GM06990 (cell line): Measurements from ENCODE around the gene KRT5.

ENCODE experiments used
- DNase-seq: peaks from one replicate; pipeline ENCODE4 v3.0.0-alpha.2; 2011; ENCODE audit not compliant: insufficient read length; ENCODE audit errors: extremely low read depth
- H3K27me3 ChIP-seq: replicated peaks from 2 replicates; pipeline ENCODE4 v1.6.0; 2011; ENCODE audit warnings: low read length; ENCODE audit not compliant: control insufficient read depth, insufficient read depth
- H3K36me3 ChIP-seq: 2 replicates; pipeline ENCODE4 v1.5.1; 2011; ENCODE audit warnings: low read length; ENCODE audit not compliant: control insufficient read depth, insufficient read depth
- H3K4me3 ChIP-seq: replicated peaks from 2 replicates; pipeline ENCODE4 v1.5.1; 2011; ENCODE audit warnings: low read depth, mild to moderate bottlenecking, control low read depth, low read length
- TF ChIP-seq, protein P1 (sequence below): IDR thresholded peaks from 2 replicates; pipeline ENCODE4 v1.5.1; 2011; ENCODE audit warnings: low read length, control low read depth, mild to moderate bottlenecking, inconsistent platforms; ENCODE audit not compliant: insufficient read depth, poor library complexity, severe bottlenecking

The KRT5 gene

GRCh38 chr12:52469853-52470252, 50.3 kb downstream of the KRT5 start:
- Histone ChIP-seq H3K4me3 (no peak overlapping the region), H3K36me3 (no peaks in the 10 kb centered on the region), H3K27me3 (peaks cover 1% of the 10 kb centered on the region; the same call in 1 of the 2 replicates)
- TF ChIP-seq, protein P1, sequence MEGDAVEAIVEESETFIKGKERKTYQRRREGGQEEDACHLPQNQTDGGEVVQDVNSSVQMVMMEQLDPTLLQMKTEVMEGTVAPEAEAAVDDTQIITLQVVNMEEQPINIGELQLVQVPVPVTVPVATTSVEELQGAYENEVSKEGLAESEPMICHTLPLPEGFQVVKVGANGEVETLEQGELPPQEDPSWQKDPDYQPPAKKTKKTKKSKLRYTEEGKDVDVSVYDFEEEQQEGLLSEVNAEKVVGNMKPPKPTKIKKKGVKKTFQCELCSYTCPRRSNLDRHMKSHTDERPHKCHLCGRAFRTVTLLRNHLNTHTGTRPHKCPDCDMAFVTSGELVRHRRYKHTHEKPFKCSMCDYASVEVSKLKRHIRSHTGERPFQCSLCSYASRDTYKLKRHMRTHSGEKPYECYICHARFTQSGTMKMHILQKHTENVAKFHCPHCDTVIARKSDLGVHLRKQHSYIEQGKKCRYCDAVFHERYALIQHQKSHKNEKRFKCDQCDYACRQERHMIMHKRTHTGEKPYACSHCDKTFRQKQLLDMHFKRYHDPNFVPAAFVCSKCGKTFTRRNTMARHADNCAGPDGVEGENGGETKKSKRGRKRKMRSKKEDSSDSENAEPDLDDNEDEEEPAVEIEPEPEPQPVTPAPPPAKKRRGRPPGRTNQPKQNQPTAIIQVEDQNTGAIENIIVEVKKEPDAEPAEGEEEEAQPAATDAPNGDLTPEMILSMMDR, result no peak
- DNase-seq, result no peak

- Histone ChIP-seq H3K4me3 (no peak overlapping the region), H3K36me3 (no peaks in the 10 kb centered on the region), H3K27me3 (peaks cover 1% of the 10 kb centered on the region; the same call in 1 of the 2 replicates)
- TF ChIP-seq, protein P1, result no peak
- DNase-seq, result no peak
Measured at GRCh38 chr12:52464897-52465296, 55.3 kb downstream of the KRT5 start.
